MG63 (cell line): ENCODE data around the gene DNAAF1. TPM values are rescaled to one million over a fixed set of nuclear protein-coding genes. Genes with fewer than 3 reads are reported as not detected.
"Not testable (repeated sequence)": the region's sequence is repeated elsewhere in the genome, so short reads cannot be mapped to it uniquely, and the experiment has no call there.

Source experiments
- DNase-seq: peaks from one replicate; pipeline ENCODE4 v3.0.0-alpha.2; 2020
- H3K27me3 ChIP-seq: fragments of 250-450 bp; sonication (Bioruptor Pico); 2 replicates; pipeline ENCODE4 v1.5.1; 2020; ENCODE audit warnings: mild to moderate bottlenecking, moderate library complexity
- H3K36me3 ChIP-seq: fragments of 250-450 bp; sonication (Bioruptor Pico); 2 replicates; pipeline ENCODE4 v1.5.1; 2020; ENCODE audit warnings: mild to moderate bottlenecking, moderate library complexity
- H3K4me3 ChIP-seq: fragments of 250-450 bp; sonication (Bioruptor Pico); 2 replicates; pipeline ENCODE4 v1.5.1; 2020; ENCODE audit warnings: mild to moderate bottlenecking, moderate library complexity
- H3K9me3 ChIP-seq: fragments of 250-450 bp; sonication (Bioruptor Pico); 2 replicates; pipeline ENCODE4 v1.5.1; 2020; ENCODE audit warnings: mild to moderate bottlenecking, moderate library complexity
- total RNA-seq: library from RNA; depleted of rRNA; stranded (reverse); fragments of >200 nt; shearing (Covaris generic); gene quantifications from 2 replicates; pipeline ENCODE4 v1.2.3, GENCODE V29; 2014; ENCODE audit warnings: low replicate concordance

DNAAF1 gene
- total RNA-seq, 1 experiment from 2014 or later: not detected

GRCh38 chr16:84117494-84117843 is 27.6 kb upstream of the DNAAF1 start:
- DNase-seq: no peak
- Histone ChIP-seq H3K36me3 (no peaks in the 10 kb centered on the region), H3K27me3 (no peaks in the 10 kb centered on the region), H3K4me3 (peak overlapping the region; percentile 80), H3K9me3 (no peaks in the 10 kb centered on the region)

- not testable (repeated sequence) for H3K4me3 ChIP-seq, H3K9me3 ChIP-seq, H3K27me3 ChIP-seq, DNase-seq, H3K36me3 ChIP-seq
Measured at GRCh38 chr16:84118315-84118714, 26.8 kb upstream of the DNAAF1 start.

- Histone ChIP-seq H3K27me3 (no peaks in the 10 kb centered on the region), H3K36me3 (no peaks in the 10 kb centered on the region), H3K4me3 (no peak overlapping the region), H3K9me3 (no peaks in the 10 kb centered on the region)
- DNase-seq: no peak
Measured at GRCh38 chr16:84119368-84119767, 25.7 kb upstream of the DNAAF1 start.

GRCh38 chr16:84120023-84120422 is 25.1 kb upstream of the DNAAF1 start:
- H3K4me3 ChIP-seq: no peak overlapping the region
- no peak for DNase-seq

GRCh38 chr16:84121007-84121406 is 24.1 kb upstream of the DNAAF1 start:
- Histone ChIP-seq H3K36me3 (no peaks in the 10 kb centered on the region), H3K27me3 (no peaks in the 10 kb centered on the region), H3K9me3 (no peaks in the 10 kb centered on the region), H3K4me3 (no peak overlapping the region)
- no peak for DNase-seq

More at GRCh38 chr16:84120023-84120422, 25.1 kb upstream of the DNAAF1 start:
- Histone ChIP-seq H3K9me3 (no peaks in the 10 kb centered on the region), H3K36me3 (no peaks in the 10 kb centered on the region), H3K27me3 (no peaks in the 10 kb centered on the region)

- Histone ChIP-seq H3K9me3 (no peaks in the 10 kb centered on the region), H3K27me3 (no peaks in the 10 kb centered on the region), H3K4me3 (no peak overlapping the region), H3K36me3 (no peaks in the 10 kb centered on the region)
- DNase-seq: no peak
Measured at GRCh38 chr16:84124257-84125073, 20.6 kb upstream of the DNAAF1 start.

GRCh38 chr16:84131117-84131516 is 14.0 kb upstream of the DNAAF1 start:
- no peak for DNase-seq
- Histone ChIP-seq H3K36me3 (no peaks in the 10 kb centered on the region), H3K4me3 (no peak overlapping the region), H3K27me3 (no peaks in the 10 kb centered on the region), H3K9me3 (no peaks in the 10 kb centered on the region)

- Histone ChIP-seq H3K4me3 (no peak overlapping the region), H3K9me3 (no peaks in the 10 kb centered on the region), H3K27me3 (no peaks in the 10 kb centered on the region), H3K36me3 (no peaks in the 10 kb centered on the region)
- no peak for DNase-seq
Measured at GRCh38 chr16:84132527-84133285, 12.4 kb upstream of the DNAAF1 start.

GRCh38 chr16:84136331-84137125 is 8.6 kb upstream of the DNAAF1 start:
- no peaks in the 10 kb centered on the region for H3K9me3 ChIP-seq
- no peak for DNase-seq
- H3K4me3 ChIP-seq: no peak overlapping the region
- no peaks in the 10 kb centered on the region for H3K36me3 ChIP-seq
- no peaks in the 10 kb centered on the region for H3K27me3 ChIP-seq

- Histone ChIP-seq H3K4me3 (no peak overlapping the region), H3K36me3 (no peaks in the 10 kb centered on the region), H3K27me3 (no peaks in the 10 kb centered on the region), H3K9me3 (no peaks in the 10 kb centered on the region)
- no peak for DNase-seq
Measured at GRCh38 chr16:84137287-84137686, 7.8 kb upstream of the DNAAF1 start.

GRCh38 chr16:84137769-84138357 is 7.2 kb upstream of the DNAAF1 start:
- H3K9me3 ChIP-seq: no peaks in the 10 kb centered on the region
- no peaks in the 10 kb centered on the region for H3K36me3 ChIP-seq
- H3K4me3 ChIP-seq: no peak overlapping the region
- no peaks in the 10 kb centered on the region for H3K27me3 ChIP-seq
- DNase-seq: no peak

GRCh38 chr16:84138500-84138823 is 6.6 kb upstream of the DNAAF1 start:
- H3K36me3 ChIP-seq: no peaks in the 10 kb centered on the region
- no peaks in the 10 kb centered on the region for H3K9me3 ChIP-seq
- H3K4me3 ChIP-seq: no peak overlapping the region
- no peak for DNase-seq
- no peaks in the 10 kb centered on the region for H3K27me3 ChIP-seq

GRCh38 chr16:84138824-84139627 is 6.1 kb upstream of the DNAAF1 start:
- DNase-seq: no peak
- H3K4me3 ChIP-seq: no peak overlapping the region
- H3K27me3 ChIP-seq: no peaks in the 10 kb centered on the region

GRCh38 chr16:84139628-84140258 is 5.4 kb upstream of the DNAAF1 start:
- Histone ChIP-seq H3K4me3 (no peak overlapping the region), H3K9me3 (no peaks in the 10 kb centered on the region), H3K27me3 (no peaks in the 10 kb centered on the region), H3K36me3 (no peaks in the 10 kb centered on the region)
- DNase-seq: no peak

More at GRCh38 chr16:84138824-84139627, 6.1 kb upstream of the DNAAF1 start:
- Histone ChIP-seq H3K9me3 (no peaks in the 10 kb centered on the region), H3K36me3 (no peaks in the 10 kb centered on the region)

- H3K9me3 ChIP-seq: no peaks in the 10 kb centered on the region
- no peaks in the 10 kb centered on the region for H3K36me3 ChIP-seq
- DNase-seq: no peak
- no peak overlapping the region for H3K4me3 ChIP-seq
- no peaks in the 10 kb centered on the region for H3K27me3 ChIP-seq
Measured at GRCh38 chr16:84141143-84141670, 3.9 kb upstream of the DNAAF1 start.

- no peak for DNase-seq
- H3K36me3 ChIP-seq: no peaks in the 10 kb centered on the region
- no peaks in the 10 kb centered on the region for H3K27me3 ChIP-seq
- no peaks in the 10 kb centered on the region for H3K9me3 ChIP-seq
- H3K4me3 ChIP-seq: no peak overlapping the region
Measured at GRCh38 chr16:84143081-84143480, 2.0 kb upstream of the DNAAF1 start.
